GM12878 (cell line): ENCODE measurements around the gene CCDC14. TPM values are rescaled to one million over a fixed set of nuclear protein-coding genes. Genes with fewer than 3 reads are reported as not detected.

Source experiments
- ATAC-seq: fragments of 200-7000 bp; cut with Tn5 transposase; 3 replicates; pipeline ENCODE4 v1.9.1; 2020; ENCODE audit warnings: mild to moderate bottlenecking, moderate library complexity
- BruUV-seq: library from RNA; stranded (reverse); fragments of 400-500 nt; replicated peaks from 2 replicates; lab custom pipeline; 2021; lab: Mats Ljungman, UMichigan
- CTCF ChIA-PET: fragments of 300-600 bp; sonication (Branson Sonifier 250); formaldehyde crosslinking; extraction: SDS; loops from one replicate; lab custom pipeline; 2021; ENCODE audit warnings: inconsistent platforms; lab: Yijun Ruan, JAX
- POLR2A ChIA-PET: fragments of 350-600 bp; formaldehyde crosslinking; extraction: SDS; loops from one replicate; lab custom pipeline; 2021; ENCODE audit warnings: inconsistent platforms; lab: Charles Lee
- RAD21 ChIA-PET: fragments of 300-600 bp; sonication (Branson Sonifier 250); formaldehyde crosslinking; loops from one replicate; lab custom pipeline; 2023; ENCODE audit warnings: antibody characterized with exemption; ENCODE audit not compliant: unreplicated experiment; lab: Charles Lee
- SMC1A ChIA-PET: fragments of 300-600 bp; sonication (Branson Sonifier 250); formaldehyde crosslinking; loops from one replicate; lab custom pipeline; 2023; ENCODE audit not compliant: unreplicated experiment, uncharacterized antibody; lab: Charles Lee
- DNase-seq: peaks from one replicate; pipeline ENCODE4 v3.0.0-alpha.2; 2011; ENCODE audit warnings: low read depth, low spot score
- FAIRE-seq: peaks from 3 replicates; lab custom pipeline; 2011; peaks lifted over from hg19 to GRCh38; lab: Jason Lieb, UNC
- H2AFZ ChIP-seq: 2 replicates; pipeline ENCODE4 v1.6.0; 2011; ENCODE audit warnings: low read depth, low read length, control low read depth; ENCODE audit not compliant: control insufficient read depth
- H3K27ac ChIP-seq: 2 replicates; pipeline ENCODE4 v1.5.1; 2011; ENCODE audit warnings: control low read depth; ENCODE audit not compliant: control insufficient read depth, insufficient read depth
- H3K27me3 ChIP-seq, 2 experiments: replicated peaks in 1 of 2; 2 replicates each; pipeline versions ENCODE4 v1.6.0 to v1.6.1; 2011; ENCODE audit warnings: low read length in 1 of 2; ENCODE audit not compliant: control insufficient read depth in 2 of 2, insufficient read depth in 2 of 2
- H3K36me3 ChIP-seq, 2 experiments: 2 replicates each; pipeline ENCODE4 v1.5.1; 2011; ENCODE audit warnings: low read length in 1 of 2; ENCODE audit not compliant: control insufficient read depth in 2 of 2, insufficient read depth in 2 of 2
- H3K4me1 ChIP-seq: 2 replicates; pipeline ENCODE4 v1.6.1; 2011; ENCODE audit warnings: mild to moderate bottlenecking, low read length, moderate library complexity, mixed read lengths; ENCODE audit not compliant: control insufficient read depth, insufficient read depth
- H3K4me2 ChIP-seq: 2 replicates; pipeline ENCODE4 v1.6.0; 2011; ENCODE audit warnings: control low read depth; ENCODE audit not compliant: control insufficient read depth, insufficient read depth
- H3K4me3 ChIP-seq: fragments of 200-600 bp; sonication (generic); 2 replicates; pipeline ENCODE4 v1.5.1; 2016
- H3K79me2 ChIP-seq: 2 replicates; pipeline ENCODE4 v1.6.0; 2011; ENCODE audit warnings: low read length; ENCODE audit not compliant: control insufficient read depth, insufficient read depth
- H3K9ac ChIP-seq: 2 replicates; pipeline ENCODE4 v1.8.0; 2011; ENCODE audit warnings: low read length, control low read depth, mixed read lengths; ENCODE audit not compliant: control insufficient read depth, insufficient read depth
- H3K9me3 ChIP-seq: replicated peaks from 3 replicates; pipeline ENCODE4 v1.5.1; 2011; ENCODE audit warnings: mild to moderate bottlenecking, low read length; ENCODE audit not compliant: control insufficient read depth, insufficient read depth
- H4K20me1 ChIP-seq: 2 replicates; pipeline ENCODE4 v1.6.0; 2011; ENCODE audit not compliant: control insufficient read depth, insufficient read depth
- BRCA1 ChIP-seq: IDR thresholded peaks from 2 replicates; pipeline ENCODE4 v1.6.1; 2011; ENCODE audit warnings: low read depth, low read length, improper control_type of control experiment
- E4F1 ChIP-seq: fragments of 450-650 bp; IDR thresholded peaks from 2 replicates; pipeline ENCODE4 v1.6.1; 2018; ENCODE audit warnings: borderline replicate concordance, mild to moderate bottlenecking; ENCODE audit not compliant: partially characterized antibody
- EGR1 ChIP-seq, 2 experiments: IDR thresholded peaks; 1 replicate in 1 of 2; 2 replicates in 1 of 2; pipeline ENCODE4 v1.6.1; 2011 to 2012; ENCODE audit warnings: low read depth in 2 of 2, low read length in 2 of 2, borderline replicate concordance in 1 of 2, mild to moderate bottlenecking in 1 of 2, moderate library complexity in 1 of 2
- EZH2 ChIP-seq: IDR thresholded peaks from 2 replicates; pipeline ENCODE4 v1.6.1; 2012; ENCODE audit warnings: low read depth, mild to moderate bottlenecking, control low read depth, inconsistent platforms, low read length, borderline replicate concordance; ENCODE audit not compliant: control insufficient read depth
- KDM1A ChIP-seq: fragments of 200-600 bp; sonication (generic); IDR thresholded peaks from 2 replicates; pipeline ENCODE4 v1.6.1; 2016; ENCODE audit warnings: borderline replicate concordance
- RELA ChIP-seq: fragments of 450-650 bp; IDR thresholded peaks from 2 replicates; pipeline ENCODE4 v1.8.0; 2014; ENCODE audit warnings: borderline replicate concordance; ENCODE audit not compliant: partially characterized antibody
- SMAD5 ChIP-seq: IDR thresholded peaks from 2 replicates; pipeline ENCODE4 v1.6.1; 2016; ENCODE audit warnings: antibody characterized with exemption, low read depth
- SREBF1 ChIP-seq: IDR thresholded peaks from 2 replicates; pipeline ENCODE4 v1.6.1; 2012; ENCODE audit warnings: mild to moderate bottlenecking, low read length
- SRF ChIP-seq, 2 experiments: IDR thresholded peaks; 2 replicates each; pipeline ENCODE4 v1.6.1; 2011; ENCODE audit warnings: low read depth in 2 of 2, low read length in 2 of 2, mild to moderate bottlenecking in 1 of 2, moderate library complexity in 1 of 2
- TAF1 ChIP-seq: IDR thresholded peaks from 2 replicates; pipeline ENCODE4 v1.6.1; 2011; ENCODE audit warnings: mild to moderate bottlenecking, low read depth, low read length, borderline replicate concordance
- TARDBP ChIP-seq: IDR thresholded peaks from 2 replicates; pipeline ENCODE4 v1.6.1; 2016; ENCODE audit warnings: borderline replicate concordance
- TCF7 ChIP-seq: IDR thresholded peaks from 2 replicates; pipeline ENCODE4 v1.6.1; 2014; ENCODE audit warnings: antibody characterized with exemption, borderline replicate concordance
- ZNF217 ChIP-seq: fragments of 450-650 bp; IDR thresholded peaks from 2 replicates; pipeline ENCODE4 v1.6.1; 2017; ENCODE audit warnings: antibody characterized with exemption, mild to moderate bottlenecking
- ZNF384 ChIP-seq: IDR thresholded peaks from 2 replicates; pipeline ENCODE4 v1.6.1; 2012; ENCODE audit warnings: low read depth, mild to moderate bottlenecking, low read length, improper control_type of control experiment, borderline replicate concordance
- in situ Hi-C: fragments of 300-500 bp; cut with MboI; formaldehyde crosslinking; loops from 9 replicates; pipeline ENCODE4 v1.14.3; 2018; ENCODE audit warnings: mixed read lengths
- intact Hi-C: fragments of 100-400 bp; cut with micrococcal nuclease; formaldehyde crosslinking; loops from one replicate; pipeline ENCODE4 v1.14.2; 2022; ENCODE audit not compliant: unreplicated experiment
- polyA plus RNA-seq, 11 experiments: library from polyadenylated mRNA; depleted of rRNA in 4 of 11; unstranded in 6 of 11; stranded (reverse) in 5 of 11; fragments of >200 nt; fragmentation: Nextera tagmentation in 4 of 11; fragmentation: Illumina TruSeq in 1 of 11; extraction: Ambion mirVana in 4 of 11; extraction: Trizol in 1 of 11; gene quantifications; 1 replicate in 1 of 11; 2 replicates in 10 of 11; pipeline versions ENCODE4 v1.2.1 to v1.2.3, GENCODE V29; 2011 to 2016; ENCODE audit warnings: inconsistent platforms in 2 of 11, missing spikeins in 2 of 11, low read depth in 1 of 11
- total RNA-seq, 4 experiments: library from RNA; depleted of rRNA in 3 of 4; stranded (reverse); fragments of >200 nt in 3 of 4; fragmentation: Illumina TruSeq in 1 of 4; extraction: Trizol in 1 of 4; gene quantifications; 2 replicates each; pipeline versions ENCODE4 v1.2.1 to v1.2.3, GENCODE V29; 2013 to 2021

The CCDC14 gene
- total and polyA plus RNA-seq, 10 of the 15 experiments (the other 5 are each of a cell fraction or from before 2014, with no cell fraction given) = 15.9 to 104 (median 43.0) TPM

- TF ChIP-seq E4F1 (no peak), EGR1 (IDR thresholded peaks at IDR 0.05; ENCODE audit: borderline replicate concordance in 1 of 2, low read depth in 2 of 2, low read length in 2 of 2) (no peak), BRCA1 (no peak), SREBF1 (no peak)
Measured at GRCh38 chr3:123934250-123934649, 26.8 kb downstream of the CCDC14 start (continued).

- RAD21 ChIA-PET = no interaction called here
- no peaks in the 10 kb centered on the region for H3K9me3 ChIP-seq
- H3K4me2 ChIP-seq = no peak overlapping the region
- H3K4me3 ChIP-seq = no peak overlapping the region
- CTCF ChIA-PET = no interaction called here
- no TSS peak for BruUV-seq
- POLR2A ChIA-PET = no interaction called here
- no peaks in the 10 kb centered on the region for H3K4me1 ChIP-seq
- no peak overlapping the region for H3K9ac ChIP-seq
- FAIRE-seq = no peak
- no peak for DNase-seq
- no peak for ATAC-seq
- H3K79me2 ChIP-seq = no peaks in the 10 kb centered on the region
- no peaks in the 10 kb centered on the region for H4K20me1 ChIP-seq
- H3K27ac ChIP-seq = no peak overlapping the region
- H2AFZ ChIP-seq = no peak overlapping the region
- H3K27me3 ChIP-seq = no peaks in the 10 kb centered on the region
- SMC1A ChIA-PET = no interaction called here
- TF ChIP-seq KDM1A (no peak), TARDBP (no peak), SMAD5 (no peak), TCF7 (no peak), SRF (IDR thresholded peaks at IDR 0.05; ENCODE audit: low read depth in 2 of 2, low read length in 2 of 2) (no peak), ZNF384 (no peak), EZH2 (no peak), TAF1 (no peak), RELA (no peak), ZNF217 (no peak)
- intact Hi-C loops = no loop called here
- in situ Hi-C loops = no loop called here
- no peaks in the 10 kb centered on the region; a peak in 1 of 4 replicates for H3K36me3 ChIP-seq
Measured at GRCh38 chr3:123930445-123930844, 30.6 kb downstream of the CCDC14 start.
